HG02798 (cell line): Measurements from ENCODE around the gene GYG2.
"Not testable (repeated sequence)": the region's sequence is repeated elsewhere in the genome, so short reads cannot be mapped to it uniquely, and the experiment has no call there.

ENCODE experiments used
- ATAC-seq: cut with Tn5 transposase; IDR thresholded peaks from one replicate; pipeline ENCODE4 v1.9.1; 2021; ENCODE audit warnings: mild to moderate bottlenecking; ENCODE audit not compliant: unreplicated experiment, poor library complexity

GYG2 gene

GRCh38 chrX:2897690-2898623 is 69.2 kb downstream of the GYG2 start:
- ATAC-seq, result not testable (repeated sequence)

GRCh38 chrX:2898846-2899512 is 70.2 kb downstream of the GYG2 start:
- no peak for ATAC-seq

- ATAC-seq, result no peak
Measured at GRCh38 chrX:2901367-2902036, 72.8 kb downstream of the GYG2 start.

GRCh38 chrX:2902841-2903240 is 74.1 kb downstream of the GYG2 start:
- no peak for ATAC-seq

- no peak for ATAC-seq
Measured at GRCh38 chrX:2903366-2903765, 74.6 kb downstream of the GYG2 start.

GRCh38 chrX:2907295-2907694 is 78.6 kb downstream of the GYG2 start:
- no peak for ATAC-seq

- no peak for ATAC-seq
Measured at GRCh38 chrX:2908125-2908685, 79.5 kb downstream of the GYG2 start.

GRCh38 chrX:2910109-2910508 is 81.4 kb downstream of the GYG2 start:
- ATAC-seq, result no peak

GRCh38 chrX:2913118-2913517 is 84.4 kb downstream of the GYG2 start:
- no peak for ATAC-seq

GRCh38 chrX:2917767-2918166 is 89.0 kb downstream of the GYG2 start:
- ATAC-seq, result no peak

- no peak for ATAC-seq
Measured at GRCh38 chrX:2921193-2921592, 92.5 kb downstream of the GYG2 start.

- ATAC-seq, result no peak
Measured at GRCh38 chrX:2921750-2922149, 93.0 kb downstream of the GYG2 start.

GRCh38 chrX:2924151-2924550 is 95.4 kb downstream of the GYG2 start:
- no peak for ATAC-seq

- ATAC-seq, result not testable (repeated sequence)
Measured at GRCh38 chrX:2926255-2926654, 97.5 kb downstream of the GYG2 start.

- no peak for ATAC-seq
Measured at GRCh38 chrX:2926664-2927275, 98.0 kb downstream of the GYG2 start.

GRCh38 chrX:2928191-2928582 is 99.5 kb downstream of the GYG2 start:
- ATAC-seq, result no peak

GRCh38 chrX:2928583-2929434 is 100.1 kb downstream of the GYG2 start, which contains the start of gene ARSD:
ARSD (minus strand) TSS chrX:2929339; CDS start chrX:2929275, 64 bp downstream.
- ATAC-seq, result peak; percentile 89

GRCh38 chrX:2931155-2931554 is 102.4 kb downstream of the GYG2 start:
- no peak for ATAC-seq

- ATAC-seq, result no peak
Measured at GRCh38 chrX:2931612-2932011, 102.9 kb downstream of the GYG2 start.
